SK-N-SH (cell line): Measurements from ENCODE around the gene ISM1.

ENCODE experiments used
- YY1 ChIP-seq: IDR thresholded peaks from 2 replicates; pipeline ENCODE4 v1.4.0; 2012; ENCODE audit warnings: low read depth, mild to moderate bottlenecking
- TF ChIP-seq, protein P1 (sequence below): IDR thresholded peaks from 2 replicates; pipeline ENCODE4 v1.4.0; 2012; ENCODE audit warnings: low read depth

DNA sequence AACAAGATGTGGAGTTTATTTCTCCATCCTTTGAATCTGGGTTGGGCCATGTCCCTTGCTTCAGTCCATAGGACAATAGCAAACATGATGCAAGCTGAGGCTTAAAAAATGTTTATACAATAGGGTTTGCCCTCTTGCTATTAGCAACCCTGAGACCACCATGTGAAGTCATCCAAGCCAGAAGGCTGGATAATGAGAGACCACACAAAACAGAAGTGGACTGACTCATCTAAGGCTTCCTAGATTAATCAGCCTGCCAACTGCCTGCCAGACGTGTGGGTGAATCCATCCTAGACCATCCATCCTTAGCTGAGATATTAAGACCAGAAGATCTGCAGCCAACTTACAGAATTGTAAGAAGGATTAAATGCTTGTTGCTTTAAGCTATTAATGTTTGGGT, 38.1 kb upstream of the ISM1 start:
- TF ChIP-seq, protein P1, sequence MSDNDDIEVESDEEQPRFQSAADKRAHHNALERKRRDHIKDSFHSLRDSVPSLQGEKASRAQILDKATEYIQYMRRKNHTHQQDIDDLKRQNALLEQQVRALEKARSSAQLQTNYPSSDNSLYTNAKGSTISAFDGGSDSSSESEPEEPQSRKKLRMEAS = no peak
- TF ChIP-seq YY1 = no peak
